ENCODE data around the gene MTA2. TPM values are rescaled to one million over a fixed set of nuclear protein-coding genes. Genes with fewer than 3 reads are reported as not detected.
"Not testable (repeated sequence)": the region's sequence is repeated elsewhere in the genome, so short reads cannot be mapped to it uniquely, and the experiment has no call there.

The MTA2 gene
- total RNA-seq, 1 donor = 110 TPM

GRCh38 chr11:62592989-62593421 lies 8.7 kb downstream of the MTA2 start:
- no peak overlapping the region for H3K4me3 ChIP-seq (ENCODE audit: low read depth, low read length)
- DNase-seq (ENCODE audit: low read depth) = no peak
- TF ChIP-seq CTCF (IDR thresholded peaks at IDR 0.05; ENCODE audit: insufficient read depth, low read length) = no peak

- no peak for TF ChIP-seq CTCF (IDR thresholded peaks at IDR 0.05; ENCODE audit: insufficient read depth, low read length)
- H3K4me3 ChIP-seq (ENCODE audit: low read depth, low read length) = peak overlapping the region; percentile 67
- DNase-seq (ENCODE audit: low read depth) = no peak
Observed at GRCh38 chr11:62592146-62592815, 9.4 kb downstream of the MTA2 start.

GRCh38 chr11:62591448-62592145 lies 10.1 kb downstream of the MTA2 start, which contains the start of gene TUT1:
TSS of gene TUT1 (minus strand) at chr11:62591523. CDS start at chr11:62591485, 38 bp downstream.
- no peak for TF ChIP-seq CTCF (IDR thresholded peaks at IDR 0.05; ENCODE audit: insufficient read depth, low read length)
- DNase-seq (ENCODE audit: low read depth) = peak; percentile 99
- peak within 1 kb of the TSS; percentile 87 for H3K4me3 ChIP-seq (ENCODE audit: low read depth, low read length)

- no peak for DNase-seq (ENCODE audit: low read depth)
- H3K4me3 ChIP-seq (ENCODE audit: low read depth, low read length) = no peak overlapping the region
- TF ChIP-seq CTCF (IDR thresholded peaks at IDR 0.05; ENCODE audit: insufficient read depth, low read length) = peak; percentile 34
Observed at GRCh38 chr11:62588966-62589637, 12.6 kb downstream of the MTA2 start.

GRCh38 chr11:62585356-62585755 lies 16.3 kb downstream of the MTA2 start:
- DNase-seq (ENCODE audit: low read depth); H3K4me3 ChIP-seq (ENCODE audit: low read depth, low read length): not testable (repeated sequence)

- DNase-seq (ENCODE audit: low read depth); H3K4me3 ChIP-seq (ENCODE audit: low read depth, low read length): not testable (repeated sequence)
Observed at GRCh38 chr11:62581735-62582134, 19.9 kb downstream of the MTA2 start.

DNA sequence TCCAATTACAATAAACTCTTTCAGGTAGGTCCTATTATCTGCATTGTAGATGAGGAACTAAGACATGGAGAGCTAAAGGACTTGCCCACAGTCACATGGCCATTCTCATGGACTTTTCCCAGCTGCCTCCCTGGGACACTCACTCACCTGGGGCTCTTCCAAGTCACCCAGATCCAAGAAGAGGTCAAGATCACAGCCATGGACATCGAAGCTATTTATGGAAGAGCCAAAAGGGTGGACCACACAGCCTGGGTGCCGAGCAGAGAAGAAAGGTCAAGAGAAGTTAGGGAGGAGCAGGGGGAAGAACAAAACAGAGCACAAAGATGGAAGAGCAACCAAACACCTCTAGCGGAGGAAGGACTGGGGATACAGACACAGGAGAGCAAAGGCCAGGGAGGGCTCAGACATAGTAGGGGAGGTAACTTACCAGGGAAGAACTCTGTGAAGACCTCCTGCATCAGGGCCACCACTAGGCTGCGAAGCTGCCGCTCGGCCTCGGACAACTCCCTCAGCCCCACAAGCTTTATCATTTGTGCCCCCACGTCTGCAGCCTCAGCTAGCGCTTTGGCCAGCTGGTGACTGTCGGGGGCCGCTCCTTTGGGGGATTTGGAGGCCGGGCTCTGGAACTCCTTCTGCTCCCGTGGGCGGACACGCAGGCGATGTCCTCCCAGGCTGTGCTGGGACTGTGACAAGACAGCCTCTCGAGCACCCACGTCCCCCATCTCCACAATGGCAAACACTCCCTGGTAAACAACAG lies 20.5 kb downstream of the MTA2 start:
- TF ChIP-seq CTCF (IDR thresholded peaks at IDR 0.05; ENCODE audit: insufficient read depth, low read length) = no peak
- H3K4me3 ChIP-seq (ENCODE audit: low read depth, low read length) = no peak overlapping the region
- no peak for DNase-seq (ENCODE audit: low read depth)

All from fibroblast of the aortic adventitia (primary cell).